NCI-H187 treated with DMSO at 0.1 percent for 48 hours (cell line): ENCODE data around the gene MROH2A.
A peak's percentile ranks its signal among the peaks of the same experiment; 100 is the strongest.

Source experiments
- DNase-seq: peaks from one replicate; lab custom pipeline; 2025; lab: John Stamatoyannopoulos, UW

The MROH2A gene

GRCh38 chr2:233838726-233839446 lies 60.8 kb downstream of the MROH2A start:
- no peak for DNase-seq

GRCh38 chr2:233839447-233839820 lies 61.3 kb downstream of the MROH2A start:
- DNase-seq = no peak

- DNase-seq = no peak
Observed at GRCh38 chr2:233840520-233840919, 62.4 kb downstream of the MROH2A start.

GRCh38 chr2:233841183-233841582 lies 63.1 kb downstream of the MROH2A start:
- no peak for DNase-seq

- no peak for DNase-seq
Observed at GRCh38 chr2:233844064-233844807, 66.1 kb downstream of the MROH2A start.

- no peak for DNase-seq
Observed at GRCh38 chr2:233844836-233845235, 66.7 kb downstream of the MROH2A start.

GRCh38 chr2:233845301-233846060 lies 67.4 kb downstream of the MROH2A start:
- DNase-seq = no peak

- DNase-seq = no peak
Observed at GRCh38 chr2:233846387-233847247, 68.5 kb downstream of the MROH2A start.

GRCh38 chr2:233847248-233847898 lies 69.2 kb downstream of the MROH2A start:
- DNase-seq = no peak

- DNase-seq = no peak
Observed at GRCh38 chr2:233848276-233848675, 70.1 kb downstream of the MROH2A start.

- DNase-seq = no peak
Observed at GRCh38 chr2:233849607-233850271, 71.6 kb downstream of the MROH2A start.

- no peak for DNase-seq
Observed at GRCh38 chr2:233850745-233851144, 72.6 kb downstream of the MROH2A start.

GRCh38 chr2:233851169-233851568 lies 73.0 kb downstream of the MROH2A start:
- DNase-seq = no peak

GRCh38 chr2:233852056-233852455 lies 73.9 kb downstream of the MROH2A start:
- DNase-seq = no peak

GRCh38 chr2:233853353-233853752 lies 75.2 kb downstream of the MROH2A start:
- DNase-seq = no peak

GRCh38 chr2:233853883-233854240 lies 75.7 kb downstream of the MROH2A start:
- DNase-seq = no peak

GRCh38 chr2:233854241-233854981 lies 76.3 kb downstream of the MROH2A start, which contains the start of gene HJURP:
TSS of gene HJURP (minus strand) at chr2:233854535. CDS start at chr2:233854500, 35 bp downstream.
- DNase-seq = peak; percentile 76

- DNase-seq = no peak
Observed at GRCh38 chr2:233855345-233855744, 77.2 kb downstream of the MROH2A start.

- DNase-seq = no peak
Observed at GRCh38 chr2:233856184-233856583, 78.1 kb downstream of the MROH2A start.
